Measurements from ENCODE around the gene ELFN1. TPM values are rescaled to one million over a fixed set of nuclear protein-coding genes. Genes with fewer than 3 reads are reported as not detected.

ELFN1 gene
- total and polyA plus RNA-seq, 2 donors = 0.91 to 2.6 TPM

GRCh38 chr7:1664711-1665548, 5.1 kb upstream of the ELFN1 start:
- WGBS = under 1% methylated on average over 87 of the region's 95 CpGs
- Histone ChIP-seq H3K4me1 (ENCODE audit: control insufficient read depth in 2 of 2, insufficient read depth in 2 of 2, low read length in 2 of 2) (peaks cover 0 to 33% of the 10 kb centered on the region in 2 donors), H3K4me3 (ENCODE audit: low read length in 2 of 2) (peak overlapping the region; percentile 33 to 52), H3K9me3 (ENCODE audit: control insufficient read depth in 2 of 2, insufficient read depth in 1 of 2, low read length in 1 of 2) (peaks cover 1 to 13% of the 10 kb centered on the region in 2 donors), H3K27ac (ENCODE audit: low read depth in 1 of 2, low read length in 1 of 2) (no peak overlapping the region), H3K36me3 (ENCODE audit: control insufficient read depth in 2 of 2, insufficient read depth in 2 of 2, low read length in 1 of 2) (no peaks in the 10 kb centered on the region), H3K27me3 (ENCODE audit: control insufficient read depth in 2 of 2, insufficient read depth in 1 of 2, low read length in 1 of 2) (peaks cover 70 to 84% of the 10 kb centered on the region in 2 donors)
- DNase-seq (ENCODE audit: low read depth in 6 of 9, low spot score in 9 of 9) = peak; percentile 26 to 78 (median 50)

- Histone ChIP-seq H3K27ac (ENCODE audit: low read depth in 1 of 2, low read length in 1 of 2) (no peak overlapping the region), H3K27me3 (ENCODE audit: control insufficient read depth in 2 of 2, insufficient read depth in 1 of 2, low read length in 1 of 2) (peaks cover 78 to 89% of the 10 kb centered on the region in 2 donors), H3K9me3 (ENCODE audit: control insufficient read depth in 2 of 2, insufficient read depth in 1 of 2, low read length in 1 of 2) (peaks cover 1 to 13% of the 10 kb centered on the region in 2 donors), H3K4me3 (ENCODE audit: low read length in 2 of 2) (peak overlapping the region in 1 of 2 donors; percentile 52), H3K4me1 (ENCODE audit: control insufficient read depth in 2 of 2, insufficient read depth in 2 of 2, low read length in 2 of 2) (peaks cover 0 to 33% of the 10 kb centered on the region in 2 donors), H3K36me3 (ENCODE audit: control insufficient read depth in 2 of 2, insufficient read depth in 2 of 2, low read length in 1 of 2) (no peaks in the 10 kb centered on the region)
- no peak for DNase-seq (ENCODE audit: low read depth in 6 of 9, low spot score in 9 of 9)
- WGBS = 1% methylated on average over 97 of the region's 98 CpGs
These were observed 4.3 kb upstream of the ELFN1 start for GRCh38 chr7:1665549-1666316.

DNA sequence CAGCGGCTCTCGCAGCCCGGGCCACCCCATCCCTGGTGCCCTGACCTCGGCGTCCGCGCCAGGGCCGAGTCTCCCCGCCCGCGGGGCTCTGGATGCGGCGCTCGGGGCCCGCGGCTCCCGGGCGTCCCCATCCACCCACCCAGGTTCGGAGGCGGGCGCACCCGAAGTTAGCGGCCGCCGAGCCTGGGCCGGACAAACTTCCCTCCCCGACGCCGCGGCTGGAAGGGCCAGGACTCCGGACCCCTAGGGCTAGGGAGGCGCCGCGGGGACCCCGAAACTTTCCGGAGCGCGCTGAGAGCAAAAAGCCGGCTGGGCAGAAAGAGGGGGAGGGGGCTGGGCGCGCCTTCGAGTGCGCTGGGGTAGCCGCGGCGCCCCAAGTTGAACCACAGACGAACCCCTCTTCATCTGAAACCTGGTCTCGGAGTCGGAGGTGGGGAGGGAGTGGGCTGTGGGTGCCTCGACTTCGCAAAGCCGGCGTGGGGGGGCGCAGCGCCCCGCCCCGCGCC, 3.7 kb upstream of the ELFN1 start:
- Histone ChIP-seq H3K27me3 (ENCODE audit: control insufficient read depth in 2 of 2, insufficient read depth in 1 of 2, low read length in 1 of 2) (peaks cover 84 to 94% of the 10 kb centered on the region in 2 donors), H3K4me1 (ENCODE audit: control insufficient read depth in 2 of 2, insufficient read depth in 2 of 2, low read length in 2 of 2) (peaks cover 0 to 33% of the 10 kb centered on the region in 2 donors)
- DNase-seq (ENCODE audit: low read depth in 6 of 9, low spot score in 9 of 9) = no peak

GRCh38 chr7:1666823-1667565, 3.1 kb upstream of the ELFN1 start:
- no peak for DNase-seq (ENCODE audit: low read depth in 6 of 9, low spot score in 9 of 9)
- Histone ChIP-seq H3K36me3 (ENCODE audit: control insufficient read depth in 2 of 2, insufficient read depth in 2 of 2, low read length in 1 of 2) (no peaks in the 10 kb centered on the region), H3K4me1 (ENCODE audit: control insufficient read depth in 2 of 2, insufficient read depth in 2 of 2, low read length in 2 of 2) (peaks cover 0 to 33% of the 10 kb centered on the region in 2 donors), H3K9me3 (ENCODE audit: control insufficient read depth in 2 of 2, insufficient read depth in 1 of 2, low read length in 1 of 2) (peaks cover 1 to 13% of the 10 kb centered on the region in 2 donors), H3K27me3 (ENCODE audit: control insufficient read depth in 2 of 2, insufficient read depth in 1 of 2, low read length in 1 of 2) (peaks cover 90 to 95% of the 10 kb centered on the region in 2 donors), H3K27ac (ENCODE audit: low read depth in 1 of 2, low read length in 1 of 2) (no peak overlapping the region), H3K4me3 (ENCODE audit: low read length in 2 of 2) (peak overlapping the region; percentile 40 to 52)
- WGBS = 2% methylated on average over 70 of the region's 70 CpGs

More for the DNA sequence above, 3.7 kb upstream of the ELFN1 start:
- WGBS = under 1% methylated on average over 58 of the region's 58 CpGs
- Histone ChIP-seq H3K27ac (ENCODE audit: low read depth in 1 of 2, low read length in 1 of 2) (no peak overlapping the region), H3K36me3 (ENCODE audit: control insufficient read depth in 2 of 2, insufficient read depth in 2 of 2, low read length in 1 of 2) (no peaks in the 10 kb centered on the region), H3K4me3 (ENCODE audit: low read length in 2 of 2) (peak overlapping the region; percentile 40 to 52), H3K9me3 (ENCODE audit: control insufficient read depth in 2 of 2, insufficient read depth in 1 of 2, low read length in 1 of 2) (peaks cover 1 to 13% of the 10 kb centered on the region in 2 donors)

GRCh38 chr7:1667566-1668395, 2.3 kb upstream of the ELFN1 start:
- Histone ChIP-seq H3K4me3 (ENCODE audit: low read length in 2 of 2) (peak overlapping the region; percentile 40 to 52), H3K4me1 (ENCODE audit: control insufficient read depth in 2 of 2, insufficient read depth in 2 of 2, low read length in 2 of 2) (peaks cover 0 to 33% of the 10 kb centered on the region in 2 donors), H3K27me3 (ENCODE audit: control insufficient read depth in 2 of 2, insufficient read depth in 1 of 2, low read length in 1 of 2) (peaks cover 95 to 96% of the 10 kb centered on the region in 2 donors), H3K27ac (ENCODE audit: low read depth in 1 of 2, low read length in 1 of 2) (no peak overlapping the region), H3K9me3 (ENCODE audit: control insufficient read depth in 2 of 2, insufficient read depth in 1 of 2, low read length in 1 of 2) (peaks cover 1 to 12% of the 10 kb centered on the region in 2 donors), H3K36me3 (ENCODE audit: control insufficient read depth in 2 of 2, insufficient read depth in 2 of 2, low read length in 1 of 2) (no peaks in the 10 kb centered on the region)
- WGBS = 11% methylated on average over 76 of the region's 77 CpGs
- DNase-seq (ENCODE audit: low read depth in 6 of 9, low spot score in 9 of 9) = no peak

- Histone ChIP-seq H3K4me3 (ENCODE audit: low read length in 2 of 2) (peak overlapping the region in 1 of 2 donors; percentile 23), H3K4me1 (ENCODE audit: control insufficient read depth in 2 of 2, insufficient read depth in 2 of 2, low read length in 2 of 2) (peaks cover 0 to 32% of the 10 kb centered on the region in 2 donors), H3K27me3 (ENCODE audit: control insufficient read depth in 2 of 2, insufficient read depth in 1 of 2, low read length in 1 of 2) (peaks cover 90 to 95% of the 10 kb centered on the region in 2 donors), H3K9me3 (ENCODE audit: control insufficient read depth in 2 of 2, insufficient read depth in 1 of 2, low read length in 1 of 2) (peaks cover 1 to 4% of the 10 kb centered on the region in 2 donors), H3K36me3 (ENCODE audit: control insufficient read depth in 2 of 2, insufficient read depth in 2 of 2, low read length in 1 of 2) (no peaks in the 10 kb centered on the region), H3K27ac (ENCODE audit: low read depth in 1 of 2, low read length in 1 of 2) (peak overlapping the region in 1 of 2 donors; percentile 47)
- 35% methylated on average over 20 of the region's 20 CpGs for whole genome bisulfite sequencing
- no peak for DNase-seq (ENCODE audit: low read depth in 6 of 9, low spot score in 9 of 9)
These were observed 1.5 kb upstream of the ELFN1 start for GRCh38 chr7:1668396-1669063.

DNA sequence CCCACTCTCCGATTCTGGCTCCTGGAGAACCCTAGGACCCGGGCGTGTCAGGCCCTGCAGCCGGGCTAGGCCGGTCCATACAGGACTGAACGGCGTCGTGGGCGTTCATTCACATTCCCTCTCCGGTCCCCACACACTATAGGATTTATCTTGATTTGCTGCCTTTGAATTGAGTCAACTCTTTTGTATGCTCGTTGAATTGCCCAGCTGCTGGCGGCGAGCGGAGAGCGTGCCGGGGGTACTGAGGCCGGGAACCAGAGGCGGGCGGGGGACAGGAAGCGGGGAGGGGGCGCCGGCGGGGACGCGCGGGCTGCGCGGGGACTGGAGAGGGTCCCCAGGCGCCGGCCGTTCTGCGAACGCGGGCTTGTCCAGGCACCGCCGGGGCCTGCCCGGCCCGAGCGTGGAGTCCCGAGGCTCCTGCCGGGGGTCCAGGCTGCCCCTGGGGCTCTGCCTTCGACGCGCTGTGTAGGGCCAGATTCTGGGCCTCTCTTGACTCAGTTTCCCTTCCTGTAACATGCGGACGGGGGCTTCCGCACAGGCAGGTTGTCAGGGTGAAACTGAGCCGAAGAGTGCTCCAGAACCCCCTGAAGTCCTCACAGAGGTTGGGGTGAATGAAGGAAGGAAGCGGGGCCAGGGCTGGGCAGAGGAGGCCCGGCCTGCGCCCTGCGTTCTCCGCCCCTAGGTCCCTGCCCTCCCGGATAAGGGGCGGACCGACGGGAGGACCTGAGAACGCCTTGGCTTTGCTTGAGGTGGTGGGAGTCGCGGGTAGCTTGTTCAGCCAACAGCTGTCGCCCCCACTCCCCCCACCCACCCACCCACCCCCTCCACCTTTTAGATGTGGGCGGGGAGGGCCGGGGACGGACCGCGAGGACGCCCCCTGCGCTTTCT, 769 bp upstream of the ELFN1 start:
- H3K27me3 ChIP-seq (ENCODE audit: control insufficient read depth in 2 of 2, insufficient read depth in 1 of 2, low read length in 1 of 2) = peaks cover 83 to 95% of the 10 kb centered on the region in 2 donors
- peaks cover 0 to 1% of the 10 kb centered on the region in 2 donors for H3K9me3 ChIP-seq (ENCODE audit: control insufficient read depth in 2 of 2, insufficient read depth in 1 of 2, low read length in 1 of 2)
- 4% methylated on average over 68 of the region's 68 CpGs for WGBS
- H3K4me1 ChIP-seq (ENCODE audit: control insufficient read depth in 2 of 2, insufficient read depth in 2 of 2, low read length in 2 of 2) = peaks cover 0 to 24% of the 10 kb centered on the region in 2 donors
- no peaks in the 10 kb centered on the region for H3K36me3 ChIP-seq (ENCODE audit: control insufficient read depth in 2 of 2, insufficient read depth in 2 of 2, low read length in 1 of 2)
- peak overlapping the region in 1 of 2 donors; percentile 38 for H3K4me3 ChIP-seq (ENCODE audit: low read length in 2 of 2)
- no peak for DNase-seq (ENCODE audit: low read depth in 6 of 9, low spot score in 9 of 9)
- peak overlapping the region in 1 of 2 donors; percentile 47 for H3K27ac ChIP-seq (ENCODE audit: low read depth in 1 of 2, low read length in 1 of 2)
